ENCODE data around the gene CDKN2B-AS1.

Gene CDKN2B-AS1

GRCh38 chr9:22112870-22113821 lies 118.6 kb downstream of the CDKN2B-AS1 start:
- intact Hi-C loops (cut with DNase I) = loop anchor here (10.0 kb wide), 1 partner anchor 298 kb away; no protein-coding TSS in a partner anchor
- no peak for DNase-seq

- DNase-seq = no peak
- intact Hi-C loops (cut with DNase I) = loop anchor here (10.0 kb wide), 1 partner anchor 300 kb away; no protein-coding TSS in a partner anchor
These were observed 120.4 kb downstream of the CDKN2B-AS1 start for GRCh38 chr9:22114956-22115355.

GRCh38 chr9:22116758-22117157 lies 122.2 kb downstream of the CDKN2B-AS1 start:
- intact Hi-C loops (cut with DNase I) = loop anchor here (10.0 kb wide), 1 partner anchor 302 kb away; no protein-coding TSS in a partner anchor
- no peak for DNase-seq

GRCh38 chr9:22117511-22118384 lies 123.2 kb downstream of the CDKN2B-AS1 start:
- intact Hi-C loops (cut with DNase I) = loop anchor here (10.0 kb wide), 1 partner anchor 303 kb away; no protein-coding TSS in a partner anchor
- DNase-seq = no peak

- no peak for DNase-seq
- intact Hi-C loops (cut with DNase I) = loop anchor here (10.0 kb wide), 1 partner anchor 304 kb away; no protein-coding TSS in a partner anchor
These were observed 124.4 kb downstream of the CDKN2B-AS1 start for GRCh38 chr9:22118810-22119521.

GRCh38 chr9:22119522-22120158 lies 125.0 kb downstream of the CDKN2B-AS1 start:
- DNase-seq = no peak
- intact Hi-C loops (cut with DNase I) = loop anchor here (10.0 kb wide), 1 partner anchor 305 kb away; no protein-coding TSS in a partner anchor

GRCh38 chr9:22120159-22120549 lies 125.6 kb downstream of the CDKN2B-AS1 start:
- intact Hi-C loops (cut with DNase I) = no loop called here
- no peak for DNase-seq

GRCh38 chr9:22120595-22120994 lies 126.0 kb downstream of the CDKN2B-AS1 start:
- intact Hi-C loops (cut with DNase I) = no loop called here

GRCh38 chr9:22124263-22125011 lies 129.8 kb downstream of the CDKN2B-AS1 start:
- intact Hi-C loops (cut with DNase I) = no loop called here

More at GRCh38 chr9:22120595-22120994, 126.0 kb downstream of the CDKN2B-AS1 start:
- DNase-seq = no peak

GRCh38 chr9:22129133-22129532 lies 134.5 kb downstream of the CDKN2B-AS1 start:
- no peak for DNase-seq
- intact Hi-C loops (cut with DNase I) = no loop called here

More at GRCh38 chr9:22124263-22125011, 129.8 kb downstream of the CDKN2B-AS1 start:
- DNase-seq = no peak

- intact Hi-C loops (cut with DNase I) = no loop called here
- DNase-seq = no peak
These were observed 135.0 kb downstream of the CDKN2B-AS1 start for GRCh38 chr9:22129633-22130032.

- intact Hi-C loops (cut with DNase I) = no loop called here
- DNase-seq = no peak
These were observed 137.2 kb downstream of the CDKN2B-AS1 start for GRCh38 chr9:22131817-22132216.

- DNase-seq = no peak
- intact Hi-C loops (cut with DNase I) = no loop called here
These were observed 139.8 kb downstream of the CDKN2B-AS1 start for GRCh38 chr9:22134390-22134789.

GRCh38 chr9:22136461-22137096 lies 142.0 kb downstream of the CDKN2B-AS1 start:
- intact Hi-C loops (cut with DNase I) = no loop called here
- no peak for DNase-seq

- intact Hi-C loops (cut with DNase I) = no loop called here
- DNase-seq = no peak
These were observed 144.5 kb downstream of the CDKN2B-AS1 start for GRCh38 chr9:22138956-22139660.

GRCh38 chr9:22141908-22142307 lies 147.3 kb downstream of the CDKN2B-AS1 start:
- no peak for DNase-seq
- intact Hi-C loops (cut with DNase I) = no loop called here

- no peak for DNase-seq
- intact Hi-C loops (cut with DNase I) = no loop called here
These were observed 148.1 kb downstream of the CDKN2B-AS1 start for GRCh38 chr9:22142671-22143070.

Measured in posterior cingulate gyrus (tissue), 11 donors.